GM21515 (cell line): Measurements from ENCODE around the gene PLA2G6.

Experiments used
- ATAC-seq: cut with Tn5 transposase; IDR thresholded peaks from one replicate; pipeline ENCODE4 v1.9.1; 2021; ENCODE audit not compliant: unreplicated experiment

The PLA2G6 gene, protein sequence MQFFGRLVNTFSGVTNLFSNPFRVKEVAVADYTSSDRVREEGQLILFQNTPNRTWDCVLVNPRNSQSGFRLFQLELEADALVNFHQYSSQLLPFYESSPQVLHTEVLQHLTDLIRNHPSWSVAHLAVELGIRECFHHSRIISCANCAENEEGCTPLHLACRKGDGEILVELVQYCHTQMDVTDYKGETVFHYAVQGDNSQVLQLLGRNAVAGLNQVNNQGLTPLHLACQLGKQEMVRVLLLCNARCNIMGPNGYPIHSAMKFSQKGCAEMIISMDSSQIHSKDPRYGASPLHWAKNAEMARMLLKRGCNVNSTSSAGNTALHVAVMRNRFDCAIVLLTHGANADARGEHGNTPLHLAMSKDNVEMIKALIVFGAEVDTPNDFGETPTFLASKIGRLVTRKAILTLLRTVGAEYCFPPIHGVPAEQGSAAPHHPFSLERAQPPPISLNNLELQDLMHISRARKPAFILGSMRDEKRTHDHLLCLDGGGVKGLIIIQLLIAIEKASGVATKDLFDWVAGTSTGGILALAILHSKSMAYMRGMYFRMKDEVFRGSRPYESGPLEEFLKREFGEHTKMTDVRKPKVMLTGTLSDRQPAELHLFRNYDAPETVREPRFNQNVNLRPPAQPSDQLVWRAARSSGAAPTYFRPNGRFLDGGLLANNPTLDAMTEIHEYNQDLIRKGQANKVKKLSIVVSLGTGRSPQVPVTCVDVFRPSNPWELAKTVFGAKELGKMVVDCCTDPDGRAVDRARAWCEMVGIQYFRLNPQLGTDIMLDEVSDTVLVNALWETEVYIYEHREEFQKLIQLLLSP

DNA sequence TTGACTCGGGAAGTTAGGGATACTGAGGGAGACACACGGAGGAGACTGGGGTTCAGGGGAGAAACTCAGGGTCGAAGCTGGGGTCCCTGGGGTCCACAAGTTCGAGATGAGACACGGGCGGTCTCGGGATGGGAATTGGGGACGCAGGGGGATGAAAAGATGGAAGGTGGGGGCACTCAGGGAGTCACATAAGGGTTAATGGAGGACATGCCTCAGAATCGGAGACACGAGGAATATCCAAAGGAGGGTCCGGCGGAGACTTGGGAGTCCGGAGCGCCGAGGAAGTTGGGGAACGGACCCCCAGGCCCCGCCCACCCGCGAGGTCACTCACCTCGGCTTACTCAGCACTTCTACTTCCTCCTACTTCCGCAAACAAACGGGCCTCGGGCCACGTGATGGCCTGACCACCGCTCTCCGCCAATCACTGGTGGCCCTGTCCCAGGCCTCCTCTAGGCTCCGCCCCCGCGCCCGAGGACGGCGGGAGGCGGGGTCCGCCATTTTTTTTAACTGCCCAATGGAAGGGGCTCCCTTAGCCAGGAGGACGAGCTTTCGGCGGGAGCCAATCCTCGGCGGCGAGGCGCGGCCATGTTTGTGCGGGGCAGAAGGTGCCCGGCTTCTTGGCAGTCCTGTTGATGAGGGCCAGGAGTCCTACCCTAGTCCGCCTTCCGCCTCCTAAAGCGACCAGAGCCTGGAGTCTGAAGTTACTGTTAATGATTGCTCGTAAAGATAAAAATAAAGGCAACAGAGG is at the start of gene PLA2G6:
Gene PLA2G6 (minus strand): TSS at position 378 of the 748 bp plus-strand sequence. CDS start 12,404 bp downstream, outside the sequence.
- peak; percentile 79 for ATAC-seq

DNA sequence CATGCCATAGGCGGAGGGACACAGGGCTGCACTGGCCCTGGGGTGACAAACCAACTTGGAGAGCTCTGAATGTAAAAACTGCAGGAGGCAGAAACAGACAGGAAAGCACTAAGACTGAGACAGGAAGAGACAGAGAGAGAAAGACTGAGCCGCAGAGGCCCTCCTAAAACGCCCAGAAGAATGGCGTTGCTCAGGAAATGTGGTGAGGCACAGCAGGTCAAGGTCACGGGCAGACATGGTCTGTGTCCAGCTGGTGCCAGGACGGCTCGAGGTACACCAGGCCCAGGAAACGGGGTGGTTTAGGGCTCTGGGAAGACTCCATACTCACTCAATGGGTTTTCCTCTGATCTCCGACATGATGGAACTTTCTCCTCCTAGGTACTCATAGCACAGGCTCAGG is 49.3 kb upstream of the PLA2G6 start:
- ATAC-seq, result no peak

DNA sequence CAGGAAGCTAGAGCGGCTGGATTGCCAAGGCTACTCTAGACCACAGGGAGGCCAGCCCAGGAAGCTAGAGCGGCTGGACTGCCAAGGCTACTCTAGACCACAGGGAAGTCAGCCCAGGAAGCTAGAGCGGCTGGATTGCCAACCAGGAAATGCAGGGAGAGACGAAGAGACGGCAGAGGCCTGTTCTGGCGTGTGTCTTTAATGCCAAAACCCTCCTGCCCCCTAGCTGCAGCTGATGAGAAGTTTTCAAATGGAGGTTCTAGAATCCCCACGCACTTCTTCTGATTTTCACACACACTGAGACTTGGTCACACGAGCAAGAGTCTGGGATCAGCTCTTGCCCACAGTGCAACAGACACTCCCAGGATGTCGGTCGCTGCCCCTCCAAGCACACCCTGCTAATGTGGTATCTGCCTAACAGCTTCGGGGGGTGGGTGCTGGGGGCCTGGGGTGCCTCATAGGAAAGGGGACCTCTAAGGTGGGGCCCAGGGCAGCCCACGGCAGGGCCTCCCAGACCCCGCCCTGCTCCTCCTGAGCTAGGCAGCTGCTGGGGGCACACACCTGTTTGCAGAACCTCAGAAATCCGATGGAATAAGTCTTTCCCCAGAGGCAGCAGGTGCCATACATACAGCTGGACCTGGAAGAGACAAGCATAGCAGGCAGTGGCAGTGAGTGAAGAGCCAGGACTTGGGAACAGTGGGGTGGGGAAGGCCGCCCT is 48.6 kb upstream of the PLA2G6 start:
- ATAC-seq, result no peak

DNA sequence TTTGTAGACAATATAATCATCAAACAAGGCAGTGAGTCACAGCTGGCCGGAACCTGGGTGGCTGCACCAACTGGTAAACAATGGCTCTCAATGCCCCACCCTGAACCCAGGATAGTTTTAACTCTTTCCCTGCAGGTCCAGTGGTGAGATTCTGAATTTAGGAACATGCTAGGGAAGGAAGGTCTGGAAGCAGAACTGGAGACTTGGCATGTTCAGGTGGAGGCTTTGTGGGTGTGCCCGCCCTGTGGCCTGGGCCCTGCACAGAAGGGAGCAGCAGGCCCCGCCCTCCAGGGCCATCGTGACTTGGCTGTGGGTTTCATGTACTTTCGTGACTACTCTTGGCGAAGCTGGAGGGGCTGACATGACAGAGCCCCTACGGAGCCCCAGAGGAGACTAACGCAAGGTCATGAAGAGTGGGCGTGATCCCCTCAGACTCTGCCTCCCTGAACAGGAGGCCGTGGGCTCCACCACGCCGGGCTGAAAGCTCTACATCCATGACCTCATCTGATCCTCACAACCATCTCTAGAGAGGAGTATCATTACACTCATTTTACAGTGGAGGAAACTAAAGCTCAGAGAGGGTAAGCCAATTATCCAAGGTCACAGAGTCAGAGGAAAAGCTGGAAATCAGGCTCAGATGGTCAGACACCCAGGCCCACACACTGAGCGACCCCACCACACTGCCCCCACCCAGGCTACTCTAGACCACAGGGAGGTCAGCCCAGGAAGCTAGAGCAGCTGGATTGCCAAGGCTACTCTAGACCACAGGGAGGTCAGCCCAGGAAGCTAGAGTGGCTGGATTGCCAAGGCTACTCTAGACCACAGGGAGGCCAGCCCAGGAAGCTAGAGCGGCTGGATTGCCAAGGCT is 47.5 kb upstream of the PLA2G6 start:
- no peak for ATAC-seq

DNA sequence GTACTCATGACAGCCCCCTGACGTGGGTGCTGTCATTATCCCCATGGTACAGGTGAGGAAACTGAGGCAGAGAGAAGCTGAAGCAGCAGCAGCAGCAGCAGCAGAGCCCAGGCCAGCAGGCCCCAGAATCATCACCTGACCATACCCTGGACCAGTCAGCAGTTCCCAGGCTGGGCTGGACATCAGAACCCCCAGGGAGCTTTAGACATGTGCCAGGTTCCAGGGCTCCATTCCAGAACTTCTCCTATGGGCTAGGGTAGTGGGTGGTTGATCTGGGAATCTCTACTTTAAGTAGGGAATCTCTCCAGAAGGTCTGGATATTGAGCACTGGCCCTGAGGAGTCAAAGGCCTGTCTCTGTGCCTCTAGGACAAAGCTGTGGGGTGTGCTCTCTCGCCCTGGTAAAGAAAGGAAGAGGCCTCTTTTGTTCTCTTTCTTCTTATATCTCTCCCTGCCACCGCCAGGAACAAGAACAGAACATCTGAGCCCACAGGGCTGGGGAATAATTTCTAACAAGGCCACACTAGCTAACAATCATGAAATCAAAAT is 46.8 kb upstream of the PLA2G6 start:
- no peak for ATAC-seq

DNA sequence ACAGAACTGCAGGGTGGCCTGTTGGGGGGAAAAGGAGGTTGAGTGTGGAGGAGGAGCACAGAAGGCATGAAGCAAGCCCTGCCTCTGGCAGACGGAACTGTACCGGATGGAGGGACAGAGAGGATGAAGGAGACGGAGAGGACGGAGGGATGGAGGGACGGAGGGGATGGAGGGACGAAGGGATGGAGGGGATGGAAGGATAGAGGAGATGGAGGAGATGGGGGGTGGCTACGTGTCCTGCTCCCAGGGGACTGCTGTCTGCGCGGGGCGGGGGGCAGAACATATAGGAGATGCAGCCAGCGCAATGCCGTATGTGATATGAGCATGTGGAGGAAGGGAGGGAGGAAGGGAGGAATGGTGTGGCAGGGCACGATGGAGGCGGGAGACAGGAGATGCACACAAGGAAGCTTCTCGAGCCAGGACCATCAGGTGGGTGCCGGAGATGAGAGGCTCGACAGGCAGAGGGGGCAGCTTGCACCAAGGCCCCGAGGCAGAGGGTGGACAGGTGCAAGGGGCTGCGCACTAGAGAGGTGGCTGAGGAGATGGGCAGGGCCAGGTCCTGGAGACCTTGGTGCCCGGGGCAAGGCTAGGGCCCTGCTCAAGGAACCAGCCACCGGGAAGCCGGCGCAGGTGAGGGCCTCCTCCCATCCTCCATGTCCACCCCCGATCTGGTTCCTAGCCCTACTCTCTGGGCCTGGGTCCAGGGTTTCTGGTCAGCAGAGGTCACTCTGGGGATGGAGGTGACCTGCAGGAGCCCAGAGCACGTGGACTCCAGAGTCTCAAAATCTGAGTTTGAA is 45.4 kb upstream of the PLA2G6 start:
- ATAC-seq, result no peak

DNA sequence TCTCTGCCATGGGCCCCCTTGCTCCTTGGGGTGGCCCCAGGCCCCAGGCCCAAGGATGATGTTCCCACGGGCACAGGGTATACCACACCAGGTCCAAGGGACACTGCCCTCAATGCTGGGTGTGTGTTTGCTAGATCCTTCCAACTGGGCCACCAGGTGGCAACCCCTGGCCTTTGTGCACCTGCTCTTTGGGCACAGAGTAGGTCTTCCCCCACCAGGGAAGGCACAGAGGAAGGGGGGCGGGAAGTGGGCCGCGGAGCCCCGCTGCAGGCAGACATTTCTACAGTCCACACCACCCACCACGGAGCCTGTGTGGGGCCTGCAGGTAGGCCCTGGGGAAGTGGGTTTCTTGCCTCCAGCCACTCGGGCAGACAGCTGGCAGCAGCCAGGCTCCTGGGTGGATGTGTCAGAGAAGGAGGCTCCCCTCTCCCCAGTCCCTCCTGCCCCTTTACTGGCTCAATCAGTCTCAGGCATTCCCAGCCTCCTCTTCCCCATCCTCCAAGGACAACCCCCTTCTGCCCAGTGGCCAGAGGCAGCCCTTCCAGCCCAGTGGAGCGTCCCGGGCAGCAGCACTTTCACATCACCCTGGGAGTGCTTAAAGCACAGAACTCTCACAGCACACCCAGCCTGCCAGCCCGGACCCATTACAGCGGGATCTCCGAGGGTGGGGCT is 41.8 kb upstream of the PLA2G6 start:
- no peak for ATAC-seq

DNA sequence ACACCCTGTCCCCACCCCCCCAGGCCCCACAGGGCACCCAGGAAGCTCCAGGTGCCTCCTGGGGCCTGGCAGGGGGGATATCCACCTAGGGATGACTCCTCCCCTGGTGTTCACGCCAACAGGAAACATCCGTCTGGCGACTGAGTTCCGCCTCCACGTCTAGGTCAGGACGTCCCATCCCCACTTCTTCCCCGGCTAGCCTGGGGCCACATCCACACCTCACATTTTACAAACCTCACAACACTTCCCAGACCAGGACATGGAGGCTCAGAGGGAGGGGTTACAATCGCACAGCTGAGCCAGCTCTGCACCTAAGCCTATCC is 41.1 kb upstream of the PLA2G6 start:
- no peak for ATAC-seq

DNA sequence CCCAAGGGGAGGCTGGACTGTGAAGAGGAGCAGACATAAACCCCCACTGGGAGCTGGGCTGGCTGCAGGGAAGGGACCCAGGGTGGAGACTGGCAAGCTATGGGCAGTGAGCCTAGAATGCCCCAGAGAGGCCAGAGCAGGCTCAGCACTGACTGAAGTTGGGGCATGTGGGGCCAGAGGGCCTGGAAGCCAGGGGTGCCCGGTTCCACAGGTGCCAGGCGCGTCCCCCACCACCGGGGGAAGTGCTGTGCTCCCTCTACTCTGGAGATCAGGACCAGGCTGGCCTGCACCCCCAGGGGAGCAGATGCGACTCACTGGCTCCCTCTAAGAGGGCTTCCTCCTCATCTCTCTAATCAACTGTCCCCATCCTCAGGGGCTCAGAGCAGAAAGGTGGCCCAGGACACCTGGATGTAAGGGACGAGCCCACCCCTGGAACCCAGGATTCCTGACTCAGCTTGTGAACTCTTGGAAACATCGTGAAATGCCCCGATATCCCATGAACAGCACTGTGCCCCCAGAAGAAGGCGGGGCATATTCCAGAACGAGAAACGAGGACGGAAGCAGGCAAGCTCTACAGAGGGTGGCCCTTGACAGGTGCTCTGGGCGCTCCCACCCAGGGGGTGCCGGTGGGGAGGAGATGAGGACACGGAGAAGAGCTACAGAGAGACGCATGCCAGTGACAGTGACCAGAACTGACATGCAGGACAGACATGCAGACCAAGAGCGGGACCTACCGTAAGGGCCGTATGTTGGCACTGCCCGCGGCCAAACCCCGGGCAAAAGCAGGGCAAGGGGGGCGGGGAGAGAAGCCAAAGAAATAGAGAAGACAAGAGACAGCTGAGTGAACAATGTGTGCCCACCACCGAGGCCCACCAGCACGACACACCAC is 40.5 kb upstream of the PLA2G6 start:
- no peak for ATAC-seq

DNA sequence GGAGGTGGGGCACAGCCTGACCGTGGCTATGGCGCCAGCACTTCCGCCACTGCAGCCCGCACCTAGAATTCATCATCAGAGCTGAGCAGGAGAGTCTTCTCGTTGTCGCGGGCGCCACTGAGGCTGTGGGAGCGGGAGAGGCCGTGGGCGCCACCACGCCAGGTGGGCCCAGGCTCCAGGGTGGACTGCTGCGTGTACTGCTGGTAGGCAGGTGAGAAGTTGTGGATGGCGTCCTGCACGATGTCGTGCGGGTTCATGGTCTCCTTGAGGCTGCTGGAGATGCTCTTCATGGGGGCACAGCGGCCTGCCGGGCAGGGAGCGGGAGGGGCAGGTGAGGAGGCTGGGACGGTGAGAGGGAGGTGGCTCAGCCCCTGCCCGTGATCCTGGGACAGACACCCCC is 39.8 kb upstream of the PLA2G6 start:
- ATAC-seq, result no peak

DNA sequence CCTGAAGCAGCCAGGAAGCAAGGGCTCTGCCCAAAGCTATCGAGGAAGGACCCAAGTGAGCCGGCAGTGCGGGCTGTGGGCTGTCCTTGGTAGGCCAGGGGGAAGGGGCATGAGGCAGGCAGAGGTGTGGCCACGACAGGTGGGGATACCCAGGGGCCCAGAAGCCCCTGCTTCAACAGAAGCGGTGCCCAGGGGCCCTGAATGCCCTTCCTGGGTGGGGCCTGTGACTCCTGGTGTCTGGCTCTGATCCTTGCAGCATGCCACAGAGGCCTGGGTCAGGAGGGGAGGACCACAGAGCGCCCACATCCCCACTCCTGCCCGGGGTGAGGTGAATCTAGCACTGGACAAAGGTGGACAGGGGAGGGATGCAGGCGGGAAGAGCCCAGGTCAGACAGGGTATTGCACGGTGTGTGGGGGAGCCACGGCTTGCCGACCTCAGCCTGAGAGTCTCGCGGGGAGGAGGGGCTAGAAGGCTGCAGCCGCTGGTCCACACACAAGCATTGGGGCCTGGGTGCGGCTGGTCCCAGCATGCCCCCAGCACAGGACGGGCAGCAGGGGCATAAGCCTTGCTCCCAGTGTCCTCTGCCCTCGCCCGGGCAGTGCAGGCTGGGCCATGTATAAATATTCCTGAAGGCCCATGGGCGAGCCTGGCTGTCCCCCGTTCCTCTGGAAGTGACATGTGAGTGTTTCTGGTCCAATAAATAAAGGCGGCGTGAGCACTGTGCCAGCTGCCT is 39.2 kb upstream of the PLA2G6 start:
- ATAC-seq, result no peak

DNA sequence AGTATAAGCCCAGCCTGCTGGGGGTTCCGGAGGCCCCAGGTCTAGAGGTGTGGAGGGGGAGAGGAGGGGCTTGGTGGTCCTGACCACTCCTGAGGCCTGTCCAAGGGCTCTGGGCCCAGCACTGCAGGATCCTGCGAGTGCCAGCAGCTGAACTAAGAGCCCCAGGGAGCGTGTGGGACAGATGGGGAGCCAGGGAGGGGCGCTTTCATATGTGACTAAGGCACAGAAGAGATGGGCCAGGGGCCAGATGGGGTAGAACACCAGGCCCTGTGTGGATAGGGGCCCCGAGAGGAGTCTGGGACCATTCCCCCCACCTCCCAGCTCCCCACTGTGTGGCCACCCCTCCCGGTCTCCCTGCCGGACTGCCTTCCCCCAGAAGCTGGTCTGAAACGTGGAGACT is 38.5 kb upstream of the PLA2G6 start:
- ATAC-seq, result no peak

DNA sequence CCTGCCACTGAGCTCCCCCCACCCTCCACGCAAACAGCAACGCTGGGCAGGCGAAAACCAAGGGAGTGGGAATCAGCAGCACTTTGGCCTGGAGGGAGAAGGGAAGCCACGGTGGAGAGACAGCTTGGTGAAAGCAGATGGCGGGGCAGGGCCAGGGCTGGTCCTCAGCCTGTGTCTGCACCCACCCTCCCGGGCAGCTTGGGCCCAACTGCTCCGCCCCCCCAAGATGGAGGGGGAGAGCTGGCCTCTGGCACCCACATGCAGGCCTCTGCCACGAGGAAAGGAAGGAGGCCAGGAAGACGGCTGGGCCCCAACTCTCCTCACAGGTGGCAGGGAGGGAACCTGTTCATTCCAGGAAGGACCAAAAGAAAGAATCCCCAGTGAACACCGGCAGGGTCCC is 38.0 kb upstream of the PLA2G6 start:
- ATAC-seq, result no peak

DNA sequence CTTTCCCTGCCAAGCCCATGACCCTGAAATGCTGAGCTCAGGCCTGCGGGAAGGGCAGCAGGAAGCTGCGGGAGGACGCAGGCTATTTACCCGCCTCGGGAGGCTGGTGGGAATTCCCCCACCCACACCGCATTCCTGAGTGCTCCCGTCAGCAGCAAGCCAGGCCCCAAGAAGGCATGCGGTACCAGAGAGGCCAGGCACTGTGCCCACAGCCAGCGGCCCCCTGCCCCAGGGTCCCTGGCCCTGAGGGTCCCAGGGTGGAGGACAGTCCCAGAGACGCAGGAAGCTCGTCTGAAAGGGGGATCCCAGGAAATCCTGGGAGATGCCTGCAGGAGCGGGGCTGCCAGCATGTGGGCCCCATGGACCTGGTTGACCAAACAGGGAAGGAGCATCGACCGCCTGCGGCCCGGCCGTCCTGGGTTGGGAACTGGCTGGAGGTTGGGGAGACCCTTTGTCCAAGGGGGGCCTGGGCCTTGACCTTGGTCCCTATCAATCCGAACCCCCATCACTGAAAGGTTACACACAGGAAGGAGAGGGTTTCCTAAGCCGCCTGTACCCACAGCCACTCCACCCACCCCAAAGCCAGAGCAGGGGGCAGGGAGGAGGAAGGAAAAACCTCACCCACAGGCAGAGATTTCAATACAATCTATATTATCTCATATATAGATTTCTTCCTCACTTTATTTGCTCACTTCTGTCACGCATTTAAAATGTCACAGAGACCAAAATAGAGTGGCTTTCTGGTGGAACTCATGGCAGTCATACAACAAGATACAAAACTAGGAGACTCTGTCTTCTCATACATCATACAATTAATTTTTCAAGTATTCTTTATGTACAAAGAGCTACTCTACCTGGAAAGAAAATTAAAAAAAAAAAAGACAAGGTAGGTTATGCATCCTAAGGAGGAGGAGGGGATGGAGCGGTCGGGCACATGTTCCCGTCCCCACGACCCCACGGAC is 37.3 kb upstream of the PLA2G6 start:
- ATAC-seq, result no peak

DNA sequence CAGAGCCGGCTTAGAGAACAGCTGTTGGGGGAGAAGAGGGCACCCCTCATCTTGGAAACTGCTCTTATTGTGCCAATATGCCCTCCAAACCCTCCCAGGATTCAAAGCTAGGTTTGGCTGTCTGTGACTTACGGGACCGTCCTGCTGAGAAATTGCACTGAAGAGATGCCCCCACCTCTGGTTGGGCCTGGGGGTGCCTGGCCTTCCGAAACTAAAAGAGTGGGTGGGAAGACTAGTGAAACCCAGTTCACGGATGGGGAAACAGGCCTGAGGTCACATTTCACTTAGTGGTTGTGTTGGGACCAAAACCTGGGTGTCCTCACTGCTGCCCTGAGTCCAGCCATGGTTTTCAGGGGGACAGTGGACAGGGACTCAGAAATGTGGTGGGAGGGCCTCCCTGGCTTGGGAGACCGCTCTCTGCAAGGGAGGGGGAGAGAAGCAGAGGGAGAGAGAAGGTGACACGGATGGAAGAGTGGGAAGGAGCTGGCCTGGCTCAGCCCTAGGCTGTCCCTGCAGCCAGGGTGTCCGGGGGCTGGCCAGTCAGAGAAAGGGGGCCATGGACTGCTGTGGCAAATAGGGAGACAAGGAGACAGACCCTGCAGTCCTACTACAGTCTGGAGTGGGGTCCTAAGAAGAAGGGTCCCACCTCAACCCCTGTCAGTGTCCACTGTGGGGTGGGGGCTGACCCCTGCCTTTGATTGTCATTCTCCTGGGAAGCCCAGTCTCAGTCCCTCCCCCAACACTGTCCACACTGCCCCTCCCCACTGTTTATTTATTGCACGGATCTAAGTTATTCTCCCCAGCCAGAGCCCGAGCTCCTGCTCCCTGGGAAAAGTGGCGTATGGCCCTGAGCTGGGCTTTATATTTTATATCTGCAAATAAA is 33.8 kb upstream of the PLA2G6 start:
- no peak for ATAC-seq
